GF-D8 (cell line): Measurements from ENCODE around the gene NDE1.

Experiments
- DNase-seq: peaks from one replicate; lab custom pipeline; 2025; lab: John Stamatoyannopoulos, UW

The NDE1 gene

DNA sequence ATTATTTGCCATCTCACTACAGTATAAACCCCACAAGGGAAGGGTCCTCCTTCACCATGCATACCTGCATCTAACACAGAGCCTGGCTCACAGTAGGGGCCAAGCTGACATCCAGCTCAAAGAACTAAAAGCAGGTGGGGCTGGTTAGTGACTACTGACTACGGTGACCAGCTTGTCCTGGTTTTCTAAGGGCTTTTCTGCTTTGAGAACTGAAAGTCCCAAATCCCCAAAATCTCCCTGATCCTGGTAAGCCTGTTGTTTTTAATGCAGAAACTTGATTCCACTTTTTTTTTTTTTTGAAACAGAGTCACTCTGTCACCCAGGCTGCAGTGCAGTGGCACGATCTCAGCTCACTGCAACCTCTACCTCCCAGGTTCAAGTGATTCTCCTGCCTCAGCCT lies 89.4 kb downstream of the NDE1 start:
- DNase-seq: no peak

DNA sequence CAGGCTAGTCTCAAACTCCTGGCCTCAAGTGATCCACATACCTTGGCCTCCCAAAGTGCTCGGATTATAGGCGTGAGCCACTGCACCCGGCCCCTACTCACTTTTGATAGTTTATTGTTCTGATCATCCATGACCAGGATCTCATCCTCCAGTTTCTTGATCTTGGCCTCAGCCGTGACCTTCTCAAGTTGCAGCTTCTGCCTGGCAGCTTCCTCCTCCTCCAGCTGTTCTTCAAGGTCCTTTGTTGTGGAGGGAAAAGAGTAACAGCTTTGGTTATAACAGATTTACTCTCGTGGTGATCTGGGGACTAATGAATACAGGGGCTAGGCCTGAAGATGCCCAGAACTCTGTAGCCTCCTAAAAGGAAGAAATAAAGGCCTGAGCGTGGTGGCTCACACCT lies 89.9 kb downstream of the NDE1 start:
- DNase-seq: no peak

DNA sequence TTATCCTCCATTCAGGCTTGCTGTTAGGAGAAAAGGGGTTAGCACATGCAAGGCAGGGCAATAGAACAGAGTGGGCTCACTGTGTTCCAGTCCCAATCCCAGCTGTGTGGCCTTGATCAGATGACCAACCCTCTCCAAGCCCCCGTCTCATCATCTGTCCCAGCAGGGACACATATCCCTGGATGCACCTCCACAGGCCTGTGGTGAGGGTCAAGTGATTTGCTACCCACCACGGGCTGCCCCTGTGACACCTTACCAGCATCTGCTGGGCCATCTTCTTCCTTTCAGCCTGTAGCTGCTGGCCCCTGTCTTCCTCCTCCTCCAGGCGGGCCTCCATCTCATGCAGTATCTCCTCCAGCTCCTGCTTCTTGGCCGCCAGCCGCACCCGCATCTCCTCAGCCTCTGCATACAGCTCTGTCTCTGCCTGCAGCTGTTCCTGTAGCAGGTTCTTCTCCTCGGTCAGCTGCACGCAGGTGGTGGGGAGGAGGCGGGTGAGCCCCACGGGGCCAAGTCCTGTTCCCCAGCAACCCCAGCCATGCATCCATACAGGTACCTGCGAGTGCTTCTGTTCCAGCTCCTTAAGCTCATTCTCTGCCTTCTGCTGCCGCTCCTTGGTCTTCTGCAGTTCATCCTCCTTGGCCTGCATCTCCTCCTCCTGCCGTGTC lies 91.3 kb downstream of the NDE1 start:
- no peak for DNase-seq

DNA sequence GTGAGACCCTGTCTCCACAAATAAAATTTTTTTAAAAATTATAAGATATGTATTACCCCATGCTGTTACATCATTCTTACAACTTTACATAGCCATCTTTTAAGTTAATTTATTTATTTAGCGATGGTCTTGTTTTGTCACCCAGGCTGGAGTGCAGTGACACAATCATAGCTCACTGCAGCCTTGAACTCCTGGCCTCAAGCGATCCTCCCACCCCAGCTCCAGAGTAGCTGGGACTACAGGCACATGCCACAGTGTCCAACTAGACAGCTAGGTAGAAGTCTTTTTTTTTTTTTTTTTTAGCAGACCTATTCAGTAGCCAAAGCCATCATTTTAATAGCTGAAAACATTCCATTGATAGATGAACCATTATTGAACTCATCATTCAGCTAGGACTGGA lies 92.7 kb downstream of the NDE1 start:
- DNase-seq: no peak

DNA sequence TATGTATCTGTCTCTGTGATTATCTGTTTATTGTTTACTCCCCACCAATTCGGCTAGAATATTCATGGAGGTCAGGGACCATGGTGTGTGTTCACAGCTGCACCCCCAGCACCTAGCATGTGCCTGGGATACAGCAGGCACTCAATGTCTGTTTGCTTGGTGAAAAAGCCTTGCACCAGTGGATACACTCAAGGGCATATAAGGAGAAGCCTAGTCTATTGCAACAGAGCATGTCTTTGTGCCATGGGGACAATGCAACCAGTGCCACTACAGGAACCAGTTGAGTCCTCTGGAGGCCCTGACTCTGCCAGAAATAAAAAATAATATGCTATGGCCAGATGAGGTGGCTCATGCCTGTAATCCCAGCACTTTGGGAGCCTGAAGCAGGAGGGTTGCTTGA lies 93.6 kb downstream of the NDE1 start:
- no peak for DNase-seq

DNA sequence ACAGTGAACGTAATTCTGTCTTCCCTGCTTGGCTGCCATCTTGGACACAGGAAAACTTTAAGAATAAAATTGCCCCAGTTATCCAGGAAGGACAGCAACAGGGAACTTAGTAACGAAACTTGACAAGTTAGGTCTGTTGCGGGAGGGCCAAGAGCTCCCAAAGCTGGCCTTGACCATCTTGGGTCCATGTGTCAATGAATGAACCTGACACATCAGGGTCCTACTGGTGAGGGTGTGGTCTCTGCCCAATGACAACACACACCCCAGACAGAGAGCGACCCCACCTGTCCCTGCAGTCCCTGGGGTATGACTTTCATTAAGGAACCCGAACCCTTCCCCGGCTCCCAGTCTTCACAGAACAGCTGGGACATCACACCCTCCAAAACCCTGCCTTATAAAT lies 96.3 kb downstream of the NDE1 start:
- DNase-seq: no peak

DNA sequence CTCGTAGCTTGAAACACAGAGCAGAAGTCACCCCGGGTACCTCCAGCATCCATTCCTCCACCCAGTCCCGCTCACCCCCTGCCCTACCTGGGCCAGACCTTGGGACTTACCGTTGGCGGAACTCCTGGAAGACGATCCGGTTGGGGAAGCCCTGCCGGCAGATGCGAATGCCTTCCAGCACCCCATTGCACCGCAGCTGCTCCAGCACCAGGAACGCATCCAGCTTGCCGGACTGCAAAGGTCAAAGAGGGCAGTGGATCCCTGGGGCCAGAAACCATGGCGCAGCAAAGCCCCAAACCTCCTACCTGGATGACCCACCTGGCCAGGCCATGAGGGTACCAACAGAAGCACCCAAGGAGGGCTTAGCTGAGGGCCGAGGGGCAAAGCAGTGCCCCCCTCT lies 97.9 kb downstream of the NDE1 start:
- DNase-seq: no peak

DNA sequence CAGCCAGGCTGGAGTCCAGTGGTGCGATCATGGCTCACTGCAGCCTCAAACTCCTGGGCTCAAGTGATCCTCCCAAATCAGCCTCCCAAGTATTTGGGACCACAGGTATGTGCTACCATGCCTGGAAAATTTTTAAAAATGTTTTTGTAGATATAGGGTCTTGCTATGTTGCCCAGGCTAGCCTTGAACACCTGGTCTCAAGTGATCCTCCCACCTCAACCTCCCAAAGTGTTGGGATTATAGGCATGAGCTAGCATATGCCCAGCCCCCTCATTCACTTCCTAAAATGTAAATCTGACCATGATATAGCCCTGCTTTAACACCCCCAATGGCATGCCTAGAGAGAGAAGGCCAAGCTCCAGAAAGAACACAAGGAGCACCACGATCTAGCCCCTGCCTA lies 98.6 kb downstream of the NDE1 start:
- DNase-seq: no peak

DNA sequence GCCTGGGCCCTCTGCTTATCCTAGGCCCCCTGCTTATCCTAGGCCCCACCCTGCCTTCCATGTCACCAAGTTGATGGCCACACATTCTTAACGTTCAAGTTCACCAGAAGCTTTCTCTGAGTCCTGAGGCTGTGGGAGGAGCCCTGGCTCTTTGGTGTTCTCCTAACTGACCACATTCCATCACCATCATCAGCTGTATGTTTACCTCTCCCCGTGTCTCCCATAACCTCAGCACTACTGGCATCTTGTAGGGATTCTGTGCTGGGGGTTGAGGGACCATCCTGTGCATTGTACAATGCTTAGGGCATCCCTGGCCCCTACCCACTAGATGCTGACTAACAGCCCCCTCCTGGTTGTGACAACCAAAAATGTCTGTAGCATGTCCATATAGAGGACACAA lies 99.3 kb downstream of the NDE1 start:
- DNase-seq: no peak

DNA sequence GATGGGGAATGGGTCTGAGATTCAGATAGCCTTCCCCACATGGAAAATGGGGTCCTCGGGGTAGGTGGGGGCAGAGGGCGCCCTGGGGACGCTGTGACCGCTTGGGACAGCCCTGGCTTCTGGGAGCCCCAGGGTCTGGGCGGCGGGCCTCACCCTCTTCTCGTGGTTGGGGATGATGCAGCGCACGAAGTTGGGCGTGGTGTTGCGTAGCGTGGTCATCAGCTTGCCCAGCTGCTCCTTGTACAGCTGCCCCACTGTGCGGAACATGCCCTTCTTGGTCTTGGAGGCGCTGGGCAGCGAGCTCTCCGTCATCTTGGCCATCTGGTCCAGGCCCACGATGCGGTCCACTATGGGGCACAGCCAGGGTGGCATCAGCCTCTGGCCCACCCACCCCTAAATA lies 99.9 kb downstream of the NDE1 start:
- no peak for DNase-seq

DNA sequence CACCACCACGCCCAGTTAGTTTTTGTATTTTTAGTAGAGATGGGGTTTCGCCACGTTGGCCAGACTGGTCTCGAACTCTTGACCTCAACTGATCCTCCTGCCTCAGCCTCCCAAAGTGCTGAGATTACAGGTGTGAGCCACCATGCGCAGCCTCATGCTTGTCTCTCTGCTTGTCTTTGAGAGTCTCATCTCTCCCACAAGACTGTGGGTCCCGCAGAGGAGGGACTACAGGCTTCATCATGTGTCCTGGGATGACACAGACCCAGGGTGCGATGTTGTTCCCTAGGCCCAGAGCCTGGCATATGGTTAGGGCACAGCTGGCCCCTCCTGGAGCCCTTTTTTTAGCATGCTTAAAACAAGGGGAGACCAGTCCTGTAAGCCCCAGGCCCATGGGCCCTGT lies 101.9 kb downstream of the NDE1 start:
- no peak for DNase-seq

DNA sequence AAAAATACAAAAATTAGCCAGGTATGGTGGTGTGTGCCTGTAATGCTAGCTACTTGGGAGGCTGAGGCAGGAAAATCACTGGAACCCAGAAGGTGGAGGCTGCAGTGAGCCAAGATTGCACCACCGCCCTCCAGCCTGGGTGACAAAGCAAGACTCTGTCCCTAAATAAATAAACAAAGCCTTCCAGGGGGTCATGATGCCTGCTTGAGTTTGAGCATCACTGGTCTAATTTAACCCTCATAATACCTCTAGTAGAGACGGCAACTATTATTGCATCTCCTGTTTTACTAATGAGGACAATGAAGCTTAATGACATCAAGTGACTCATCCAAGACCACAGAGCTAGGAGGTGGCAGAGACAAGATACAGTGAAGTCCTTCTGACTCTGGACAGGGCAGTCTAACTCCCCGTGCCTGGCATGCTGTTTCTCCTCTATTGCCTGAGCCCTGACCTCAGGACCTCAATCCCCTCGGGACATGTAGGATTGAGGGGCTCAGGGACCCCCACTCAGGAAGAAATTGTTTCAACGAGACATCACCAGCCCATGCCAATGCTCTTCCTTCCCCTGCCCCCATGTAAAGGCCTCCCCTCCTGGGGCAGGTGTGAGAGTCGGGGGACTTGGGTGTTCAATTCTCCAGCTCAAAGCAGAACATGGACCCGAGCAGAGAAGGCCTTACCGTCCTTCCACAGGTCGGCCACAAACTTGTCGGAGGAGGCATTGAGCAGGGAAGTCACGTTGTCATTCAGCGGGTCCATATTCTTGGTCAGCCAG lies 102.9 kb downstream of the NDE1 start:
- DNase-seq: no peak

DNA sequence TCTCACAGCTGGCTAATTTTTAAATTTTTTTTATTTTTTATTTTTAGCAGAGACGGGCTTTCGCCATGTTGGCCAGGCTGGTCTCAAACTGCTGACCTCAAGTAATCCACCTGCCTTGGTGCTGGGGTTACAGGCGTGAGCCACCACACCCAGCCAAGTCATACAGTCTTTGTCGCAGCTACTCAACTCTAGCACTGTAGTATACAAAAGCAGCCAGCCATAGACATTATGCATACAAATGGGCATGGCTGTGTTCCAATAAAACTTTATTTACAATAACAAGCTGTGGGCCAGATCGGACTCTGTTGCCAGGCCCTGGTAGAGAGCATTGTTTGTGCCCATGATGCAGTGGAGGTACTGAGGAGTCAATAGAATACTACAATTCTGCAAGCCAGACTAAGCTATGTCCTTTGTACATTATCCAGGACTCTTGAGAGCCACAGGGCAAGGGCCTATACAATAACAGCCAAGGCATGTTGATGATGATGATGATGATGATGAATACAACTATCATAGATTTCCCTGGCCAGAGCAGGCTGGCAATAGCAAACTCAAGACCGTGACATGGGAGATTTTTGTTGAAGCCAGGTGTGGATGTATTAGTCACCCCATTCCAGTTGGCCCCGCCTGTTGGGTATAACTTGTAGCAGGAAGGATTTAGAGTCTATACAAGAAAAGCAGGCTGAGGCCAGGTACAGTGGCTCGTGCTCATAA lies 104.9 kb downstream of the NDE1 start:
- no peak for DNase-seq

DNA sequence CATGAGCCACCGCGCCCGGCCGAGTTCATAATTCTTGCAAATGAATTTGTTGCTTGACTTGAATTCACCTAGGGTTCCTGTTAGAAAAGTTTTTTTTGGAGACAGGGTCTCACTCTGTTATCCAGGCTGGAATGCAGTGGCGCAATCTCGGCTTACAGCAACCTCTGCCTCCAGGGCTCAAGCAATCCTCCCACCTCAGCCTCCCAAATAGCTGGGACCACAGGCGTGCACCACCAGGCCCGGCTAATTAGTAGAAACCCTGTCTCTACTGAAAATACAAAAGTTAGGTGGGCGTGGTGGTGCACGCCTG lies 107.0 kb downstream of the NDE1 start:
- no peak for DNase-seq

DNA sequence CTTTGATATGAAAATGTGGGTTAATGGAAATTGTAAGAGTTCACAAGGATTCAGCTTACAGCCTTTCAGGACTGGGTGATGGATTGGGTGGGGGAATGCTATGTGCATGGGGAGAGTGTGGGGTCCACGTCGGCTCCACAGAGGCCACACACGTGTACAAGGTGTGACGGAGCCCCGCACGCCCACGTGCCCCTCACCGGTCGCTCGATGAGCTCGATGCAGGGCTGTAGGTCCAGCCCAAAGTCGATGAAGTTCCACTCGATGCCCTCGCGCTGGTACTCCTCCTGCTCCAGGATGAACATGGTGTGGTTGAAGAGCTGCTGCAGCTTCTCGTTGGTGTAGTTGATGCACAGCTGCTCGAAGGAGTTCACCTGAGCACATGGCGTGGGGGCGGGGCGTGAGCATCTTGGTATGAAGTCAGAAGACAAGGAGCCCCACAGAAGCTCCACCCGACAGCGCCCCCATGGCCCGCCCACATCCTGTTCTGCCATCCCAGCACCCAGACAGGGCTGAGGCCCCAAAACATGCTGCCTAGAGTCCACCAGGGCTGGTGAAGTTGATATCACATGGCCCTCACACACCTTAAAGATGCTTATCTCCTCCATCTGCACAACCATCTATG lies 107.7 kb downstream of the NDE1 start:
- no peak for DNase-seq

DNA sequence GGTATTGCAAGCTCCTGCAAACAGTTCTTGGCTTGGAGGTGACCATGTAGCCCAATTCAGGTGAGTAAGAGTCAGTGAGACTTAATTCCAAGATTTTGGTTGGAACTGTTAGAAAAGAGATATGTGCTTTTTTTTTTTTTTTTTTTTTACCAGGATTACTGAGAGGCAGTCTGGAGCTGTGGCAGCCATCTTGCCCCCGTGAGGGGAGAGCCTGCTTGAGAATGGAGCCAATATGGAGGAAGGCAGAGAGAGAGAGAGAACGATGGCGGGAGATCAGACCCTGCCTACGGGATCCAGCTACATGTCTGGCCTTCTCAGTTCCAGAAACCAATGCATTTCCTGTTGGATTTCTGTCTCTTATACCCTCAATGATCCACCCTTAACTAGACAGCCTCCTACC lies 109.0 kb downstream of the NDE1 start:
- DNase-seq: no peak

DNA sequence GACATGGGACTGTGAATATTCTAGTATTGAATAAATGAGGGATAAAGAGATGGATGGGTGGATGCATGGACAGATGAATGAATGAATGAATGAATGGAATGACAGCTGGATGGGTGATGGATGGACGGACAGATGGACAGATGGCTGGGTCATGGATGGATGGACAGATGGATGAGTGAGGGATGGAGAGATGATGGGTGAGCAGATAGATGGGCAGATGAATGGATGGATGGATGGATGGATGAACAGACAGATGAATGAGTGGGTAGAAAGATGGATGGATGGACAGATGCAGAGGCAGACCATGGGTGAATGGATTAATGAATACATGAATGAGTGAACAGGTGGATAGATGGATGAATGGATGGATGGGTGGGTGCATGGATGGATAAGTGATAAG lies 110.1 kb downstream of the NDE1 start:
- no peak for DNase-seq

DNA sequence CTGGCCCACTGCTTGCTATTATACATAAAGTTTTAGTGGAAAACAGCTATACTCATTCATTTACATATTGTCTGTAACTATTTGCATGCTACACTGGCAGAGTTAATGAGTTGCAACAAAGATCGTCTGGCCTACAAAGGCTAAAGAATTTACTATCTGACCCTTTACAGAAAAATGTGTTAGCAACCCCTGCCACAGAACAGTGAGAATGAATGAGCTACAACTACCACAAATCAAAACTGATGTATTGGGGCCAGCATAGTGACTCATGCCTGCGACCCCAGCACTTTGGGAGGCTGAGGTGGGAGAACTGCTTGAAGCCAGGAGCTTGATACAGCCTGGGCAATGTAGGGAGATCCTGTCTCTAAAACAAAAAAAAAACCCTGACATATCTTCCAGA lies 114.1 kb downstream of the NDE1 start:
- DNase-seq: no peak

DNA sequence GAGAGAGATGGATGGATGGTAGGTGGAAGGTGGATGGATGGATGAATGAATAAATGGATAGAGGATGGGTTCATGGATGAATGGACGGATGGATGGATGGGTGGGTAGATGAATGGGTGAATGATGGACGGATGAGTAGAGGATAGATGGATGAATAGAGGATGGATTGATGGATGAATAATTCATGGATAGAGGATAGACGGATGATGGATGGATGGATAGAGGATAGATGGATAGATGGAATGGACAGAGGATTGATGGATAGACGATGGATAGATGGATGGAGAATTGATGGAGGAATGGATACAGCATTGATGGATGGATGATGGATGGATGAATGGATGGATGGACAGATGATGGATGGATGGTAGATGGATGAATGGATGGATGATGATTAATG lies 115.1 kb downstream of the NDE1 start:
- DNase-seq: no peak

DNA sequence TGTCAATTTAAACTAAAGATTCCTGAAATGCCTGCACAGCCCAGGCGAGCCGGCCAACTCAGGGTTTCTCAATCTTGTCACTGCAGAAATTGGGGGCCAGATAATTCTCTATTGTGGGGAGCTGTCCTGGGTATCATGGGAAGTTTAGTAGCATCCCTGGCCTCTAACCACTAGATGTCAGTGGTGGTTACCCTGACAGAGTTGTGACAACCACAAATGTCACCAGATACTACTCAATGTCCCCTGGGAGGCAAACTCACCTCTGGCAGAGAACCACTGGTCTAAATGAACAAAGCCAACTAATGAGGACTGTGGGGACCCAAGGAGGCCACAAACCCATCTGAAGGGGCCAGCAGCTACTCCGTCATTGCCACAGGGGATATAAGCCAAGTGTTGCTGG lies 115.8 kb downstream of the NDE1 start:
- DNase-seq: peak; percentile 2

DNA sequence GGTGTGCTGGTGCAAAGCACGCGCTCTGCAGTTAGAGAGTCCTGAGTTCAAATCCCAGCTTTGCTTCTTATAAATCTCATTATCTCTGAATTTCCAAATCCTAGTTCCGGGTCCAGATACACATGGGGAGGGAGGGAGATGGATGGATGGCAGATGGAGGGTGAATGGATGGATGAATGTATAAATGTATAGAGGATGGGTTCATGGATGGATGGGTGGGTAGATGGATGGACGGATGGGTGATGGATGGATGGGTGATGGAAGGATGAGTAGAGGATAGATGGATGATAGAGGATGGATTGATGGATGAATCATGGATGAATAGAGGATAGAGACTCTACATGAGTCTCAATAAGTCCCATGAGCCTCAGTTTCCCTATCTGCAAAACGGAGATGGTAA lies 116.9 kb downstream of the NDE1 start:
- DNase-seq: no peak

DNA sequence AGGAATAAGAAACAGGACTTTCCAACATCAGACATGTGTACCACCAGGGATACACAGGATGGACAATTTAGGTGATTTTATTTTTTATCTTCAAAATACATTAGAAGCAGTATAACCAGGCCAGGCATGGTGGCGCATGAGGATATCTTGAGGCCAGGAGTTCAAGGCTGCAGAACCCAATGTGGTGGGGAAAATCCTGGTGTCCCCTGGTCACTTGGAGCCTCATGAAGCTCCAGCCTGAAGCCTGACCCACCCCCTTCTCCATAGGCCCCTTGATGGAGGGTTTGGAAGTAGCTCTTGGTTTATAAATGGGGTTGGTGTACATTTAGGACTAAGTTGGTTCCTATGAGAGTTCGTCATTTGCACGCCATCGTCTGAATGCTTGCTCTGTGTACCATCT lies 118.2 kb downstream of the NDE1 start:
- no peak for DNase-seq

DNA sequence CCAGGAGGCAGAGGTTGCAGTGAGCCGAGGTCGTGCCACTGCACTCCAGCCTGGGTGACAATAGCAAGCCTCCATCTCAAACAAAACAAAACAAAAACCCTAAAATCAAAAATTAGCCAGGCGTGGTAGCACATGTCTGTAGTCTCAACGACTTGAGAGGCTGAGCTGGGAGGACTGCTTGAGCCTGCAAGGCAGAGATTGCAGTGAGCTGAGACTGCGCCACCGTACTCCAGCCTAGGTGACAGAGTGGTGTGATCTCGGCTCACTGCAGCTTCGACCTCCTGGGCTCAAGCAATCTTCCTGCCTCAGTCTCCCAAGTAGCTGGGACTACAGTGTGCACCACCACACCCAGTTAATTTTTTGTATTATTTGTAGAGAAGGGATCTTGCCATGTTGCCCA lies 119.2 kb downstream of the NDE1 start:
- no peak for DNase-seq
